GM12874 (cell line): ENCODE measurements around the gene LOXL1.

Experiments
- TF ChIP-seq, protein P1 (sequence below): IDR thresholded peaks from 2 replicates; pipeline ENCODE4 v1.5.1; 2011; ENCODE audit warnings: low read depth, mild to moderate bottlenecking, control low read depth, low read length, moderate library complexity; ENCODE audit not compliant: insufficient read depth

The LOXL1 gene

DNA sequence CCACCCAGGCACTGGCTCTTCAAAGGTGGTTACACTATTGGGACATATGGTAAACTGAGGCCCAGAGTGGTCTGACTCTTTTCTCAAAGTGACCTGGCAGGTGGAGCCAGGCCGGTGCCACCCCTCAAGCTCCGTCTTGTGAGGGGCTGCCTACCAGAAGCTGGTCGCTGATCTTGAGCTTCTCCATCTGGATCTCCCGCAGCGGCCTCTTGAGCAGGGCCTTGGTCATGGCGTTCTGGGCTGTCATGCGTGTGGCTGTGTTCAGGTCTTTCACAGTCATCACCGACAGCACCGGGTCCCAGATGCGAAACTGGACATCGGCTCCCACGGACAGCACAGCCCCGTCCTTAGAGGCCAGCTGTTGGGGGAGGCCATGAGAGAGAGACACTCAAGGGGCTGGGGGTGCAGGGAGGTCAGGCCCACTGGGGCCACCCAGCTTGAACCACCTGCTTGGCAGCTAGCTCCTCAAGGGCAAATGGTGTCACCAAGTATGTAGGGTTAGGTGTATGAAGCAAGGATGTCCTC is 62.2 kb downstream of the LOXL1 start:
- TF ChIP-seq, protein P1, sequence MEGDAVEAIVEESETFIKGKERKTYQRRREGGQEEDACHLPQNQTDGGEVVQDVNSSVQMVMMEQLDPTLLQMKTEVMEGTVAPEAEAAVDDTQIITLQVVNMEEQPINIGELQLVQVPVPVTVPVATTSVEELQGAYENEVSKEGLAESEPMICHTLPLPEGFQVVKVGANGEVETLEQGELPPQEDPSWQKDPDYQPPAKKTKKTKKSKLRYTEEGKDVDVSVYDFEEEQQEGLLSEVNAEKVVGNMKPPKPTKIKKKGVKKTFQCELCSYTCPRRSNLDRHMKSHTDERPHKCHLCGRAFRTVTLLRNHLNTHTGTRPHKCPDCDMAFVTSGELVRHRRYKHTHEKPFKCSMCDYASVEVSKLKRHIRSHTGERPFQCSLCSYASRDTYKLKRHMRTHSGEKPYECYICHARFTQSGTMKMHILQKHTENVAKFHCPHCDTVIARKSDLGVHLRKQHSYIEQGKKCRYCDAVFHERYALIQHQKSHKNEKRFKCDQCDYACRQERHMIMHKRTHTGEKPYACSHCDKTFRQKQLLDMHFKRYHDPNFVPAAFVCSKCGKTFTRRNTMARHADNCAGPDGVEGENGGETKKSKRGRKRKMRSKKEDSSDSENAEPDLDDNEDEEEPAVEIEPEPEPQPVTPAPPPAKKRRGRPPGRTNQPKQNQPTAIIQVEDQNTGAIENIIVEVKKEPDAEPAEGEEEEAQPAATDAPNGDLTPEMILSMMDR, result no peak

GRCh38 chr15:73989001-73989798 is 62.9 kb downstream of the LOXL1 start:
- TF ChIP-seq, protein P1, result no peak

GRCh38 chr15:73990250-73991005 is 64.2 kb downstream of the LOXL1 start:
- TF ChIP-seq, protein P1, result no peak

DNA sequence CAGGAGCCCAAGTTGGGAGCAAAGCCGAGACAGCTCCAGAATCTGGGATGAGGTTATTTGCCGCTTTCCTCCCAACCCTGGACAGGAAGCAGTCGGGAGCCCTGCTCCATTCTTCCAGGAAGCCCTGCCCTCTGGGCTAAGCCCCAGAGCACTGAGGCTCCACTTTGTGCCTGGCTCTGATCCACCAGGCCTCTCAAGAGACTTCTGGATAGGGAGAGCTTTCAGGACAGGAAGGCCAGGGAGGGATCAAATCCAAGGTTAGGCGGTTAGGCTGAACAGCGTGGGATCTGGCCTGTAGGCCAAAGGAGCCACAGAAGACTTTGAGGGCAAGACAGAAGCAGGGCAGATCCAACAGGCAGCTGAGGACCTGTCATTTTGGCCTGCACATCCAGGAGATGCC is 65.0 kb downstream of the LOXL1 start:
- TF ChIP-seq, protein P1, result no peak

- TF ChIP-seq, protein P1, result peak; percentile 94
Measured at GRCh38 chr15:73991726-73992593, 65.7 kb downstream of the LOXL1 start, which contains the start of gene STOML1. TSS of gene STOML1 (minus strand) at chr15:73992295. CDS start at chr15:73992223, 72 bp downstream.

GRCh38 chr15:73992594-73992898 is 66.3 kb downstream of the LOXL1 start:
- TF ChIP-seq, protein P1, result no peak
